CD8-positive, alpha-beta memory T cell (primary cell): Measurements from ENCODE around the gene MYLK4. TPM values are rescaled to one million over a fixed set of nuclear protein-coding genes. Genes with fewer than 3 reads are reported as not detected.

Experiments used
- CTCF ChIA-PET: fragments of 350-600 bp; sonication (Branson Sonifier 250); formaldehyde crosslinking; loops from one replicate; lab custom pipeline; 2021; ENCODE audit warnings: antibody characterized with exemption; lab: Charles Lee
- POLR2A ChIA-PET: fragments of 350-600 bp; sonication (Branson Sonifier 250); formaldehyde crosslinking; loops from one replicate; lab custom pipeline; 2021; ENCODE audit warnings: antibody characterized with exemption; lab: Charles Lee
- DNase-seq, 5 donors: peaks; one replicate each; pipeline versions ENCODE4 v3.0.0 to v3.0.0-alpha.2; 2020 to 2022; ENCODE audit warnings: mixed read lengths in 1 of 5
- H3K27ac ChIP-seq: one replicate; pipeline ENCODE4 v1.7.0; 2013; ENCODE audit warnings: low read depth, mild to moderate bottlenecking, low read length, moderate library complexity
- H3K27me3 ChIP-seq: 2 replicates; pipeline ENCODE4 v1.7.0; 2013; ENCODE audit warnings: low read length, mild to moderate bottlenecking; ENCODE audit not compliant: insufficient read depth, poor library complexity, severe bottlenecking
- H3K36me3 ChIP-seq: 2 replicates; pipeline ENCODE4 v1.7.0; 2013; ENCODE audit warnings: mild to moderate bottlenecking, low read length, moderate library complexity; ENCODE audit not compliant: insufficient read depth
- H3K4me1 ChIP-seq: 2 replicates; pipeline ENCODE4 v1.7.0; 2013; ENCODE audit warnings: mild to moderate bottlenecking, low read length, moderate library complexity; ENCODE audit not compliant: insufficient read depth
- H3K4me3 ChIP-seq: 2 replicates; pipeline ENCODE4 v1.7.0; 2013; ENCODE audit warnings: mild to moderate bottlenecking, low read length
- H3K9me3 ChIP-seq: 2 replicates; pipeline ENCODE4 v1.7.0; 2013; ENCODE audit warnings: mild to moderate bottlenecking, low read length
- H3K27ac Mint-ChIP-seq, 8 donors: one replicate each; pipeline ENCODE4 v1.8.0; 2020 to 2021; ENCODE audit warnings: mixed read lengths in 8 of 8, mild to moderate bottlenecking in 6 of 8, inconsistent platforms in 3 of 8, moderate library complexity in 3 of 8
- H3K27me3 Mint-ChIP-seq, 2 donors: one replicate each; pipeline ENCODE4 v1.8.0; 2020 to 2021; ENCODE audit warnings: mixed read lengths in 2 of 2, mild to moderate bottlenecking in 1 of 2, moderate library complexity in 1 of 2
- H3K36me3 Mint-ChIP-seq, 3 donors: one replicate each; pipeline ENCODE4 v1.8.0; 2020 to 2021; ENCODE audit warnings: mixed read lengths in 3 of 3, inconsistent platforms in 1 of 3, mild to moderate bottlenecking in 1 of 3
- H3K4me1 Mint-ChIP-seq, 3 donors: one replicate each; pipeline ENCODE4 v1.8.0; 2020 to 2021; ENCODE audit warnings: mixed read lengths in 3 of 3, inconsistent platforms in 1 of 3, mild to moderate bottlenecking in 1 of 3
- H3K4me3 Mint-ChIP-seq, 7 donors: one replicate each; pipeline ENCODE4 v1.8.0; 2020 to 2021; ENCODE audit warnings: mixed read lengths in 7 of 7, mild to moderate bottlenecking in 6 of 7, moderate library complexity in 4 of 7, inconsistent platforms in 2 of 7
- H3K9me3 Mint-ChIP-seq, 5 donors: one replicate each; pipeline ENCODE4 v1.8.0; 2020 to 2022; ENCODE audit warnings: mixed read lengths in 5 of 5, mild to moderate bottlenecking in 3 of 5, moderate library complexity in 2 of 5, inconsistent platforms in 1 of 5
- polyA plus RNA-seq: library from polyadenylated mRNA; unstranded; fragments of 300-500 nt; fragmentation: Illumina TruSeq; gene quantifications from one replicate; pipeline ENCODE4 v1.2.3, GENCODE V29; 2021
- total RNA-seq, 2 experiments: library from RNA; stranded (reverse); gene quantifications; one replicate each; pipeline ENCODE4 v1.2.3, GENCODE V29; 2021

MYLK4 gene
- total and polyA plus RNA-seq, 3 experiments from 2014 or later: 0.22 to 0.24 (median 0.24) TPM

- Mint-ChIP-seq H3K4me1 (no peaks in the 10 kb centered on the region), H3K27me3 (peaks cover 2 to 18% of the 10 kb centered on the region in 2 donors), H3K27ac (no peak overlapping the region), H3K4me3 (no peak overlapping the region), H3K9me3 (no peaks in the 10 kb centered on the region), H3K36me3 (no peaks in the 10 kb centered on the region)
- Histone ChIP-seq H3K4me3 (no peak overlapping the region), H3K27me3 (no peaks in the 10 kb centered on the region), H3K36me3 (no peaks in the 10 kb centered on the region), H3K27ac (no peak overlapping the region), H3K9me3 (no peaks in the 10 kb centered on the region), H3K4me1 (no peaks in the 10 kb centered on the region)
- POLR2A ChIA-PET: no interaction called here
- no peak for DNase-seq
- CTCF ChIA-PET: interaction anchor here (1.7 kb wide), 1 partner anchor 8 kb away, joined by 9 read pairs; no protein-coding TSS in a partner anchor
Measured at GRCh38 chr6:2626401-2626800, 124.3 kb downstream of the MYLK4 start.

GRCh38 chr6:2625581-2625980 is 125.1 kb downstream of the MYLK4 start:
- H3K27ac ChIP-seq: no peak overlapping the region
- H3K4me3 ChIP-seq: no peak overlapping the region
- Mint-ChIP-seq H3K27me3 (peaks cover 2 to 18% of the 10 kb centered on the region in 2 donors), H3K4me3 (no peak overlapping the region), H3K4me1 (no peaks in the 10 kb centered on the region), H3K9me3 (no peaks in the 10 kb centered on the region), H3K27ac (no peak overlapping the region), H3K36me3 (no peaks in the 10 kb centered on the region)
- H3K36me3 ChIP-seq: no peaks in the 10 kb centered on the region
- ChIA-PET POLR2A (no interaction called here), CTCF (interaction anchor here (1.7 kb wide), 1 partner anchor 9 kb away, joined by 9 read pairs; no protein-coding TSS in a partner anchor)
- H3K27me3 ChIP-seq: no peaks in the 10 kb centered on the region
- no peaks in the 10 kb centered on the region for H3K9me3 ChIP-seq
- H3K4me1 ChIP-seq: no peaks in the 10 kb centered on the region
- DNase-seq: no peak

GRCh38 chr6:2624177-2624576 is 126.5 kb downstream of the MYLK4 start:
- H3K4me3 Mint-ChIP-seq: no peak overlapping the region
- no peaks in the 10 kb centered on the region for H3K4me1 ChIP-seq
- no peaks in the 10 kb centered on the region for H3K27me3 ChIP-seq
- no peaks in the 10 kb centered on the region for H3K36me3 Mint-ChIP-seq
- no peaks in the 10 kb centered on the region for H3K4me1 Mint-ChIP-seq
- H3K4me3 ChIP-seq: no peak overlapping the region
- H3K9me3 ChIP-seq: no peaks in the 10 kb centered on the region
- no peak overlapping the region for H3K27ac Mint-ChIP-seq
- ChIA-PET POLR2A (no interaction called here), CTCF (interaction anchor here (2.7 kb wide), 1 partner anchor 10 kb away, joined by 11 read pairs; no protein-coding TSS in a partner anchor)
- no peak for DNase-seq
- H3K36me3 ChIP-seq: no peaks in the 10 kb centered on the region
- peaks cover 2 to 24% of the 10 kb centered on the region in 2 donors for H3K27me3 Mint-ChIP-seq
- no peaks in the 10 kb centered on the region for H3K9me3 Mint-ChIP-seq
- no peak overlapping the region for H3K27ac ChIP-seq

GRCh38 chr6:2623295-2623694 is 127.4 kb downstream of the MYLK4 start:
- H3K4me1 ChIP-seq: no peaks in the 10 kb centered on the region
- no peak overlapping the region for H3K27ac Mint-ChIP-seq
- peaks cover 2 to 31% of the 10 kb centered on the region in 2 donors for H3K27me3 Mint-ChIP-seq
- H3K9me3 ChIP-seq: no peaks in the 10 kb centered on the region
- no peaks in the 10 kb centered on the region for H3K36me3 Mint-ChIP-seq
- no peak overlapping the region for H3K27ac ChIP-seq
- POLR2A ChIA-PET: no interaction called here
- H3K4me3 ChIP-seq: no peak overlapping the region
- DNase-seq: no peak
- H3K4me1 Mint-ChIP-seq: no peaks in the 10 kb centered on the region
- no peak overlapping the region for H3K4me3 Mint-ChIP-seq
- H3K27me3 ChIP-seq: no peaks in the 10 kb centered on the region
- no peaks in the 10 kb centered on the region for H3K36me3 ChIP-seq
- H3K9me3 Mint-ChIP-seq: no peaks in the 10 kb centered on the region
- CTCF ChIA-PET: interaction anchor here (1.0 to 2.7 kb wide), 2 partner anchors 9 to 11 kb away, joined by 3 to 11 read pairs; no protein-coding TSS in a partner anchor

GRCh38 chr6:2622671-2623070 is 128.1 kb downstream of the MYLK4 start:
- H3K4me3 Mint-ChIP-seq: no peak overlapping the region
- no peaks in the 10 kb centered on the region for H3K9me3 Mint-ChIP-seq
- H3K27ac Mint-ChIP-seq: no peak overlapping the region
- H3K36me3 ChIP-seq: no peaks in the 10 kb centered on the region
- H3K4me1 Mint-ChIP-seq: no peaks in the 10 kb centered on the region
- CTCF ChIA-PET: interaction anchor here (1.0 to 2.7 kb wide), 2 partner anchors 9 to 12 kb away, joined by 3 to 11 read pairs; no protein-coding TSS in a partner anchor
- no peaks in the 10 kb centered on the region for H3K9me3 ChIP-seq
- DNase-seq: no peak
- H3K4me1 ChIP-seq: no peaks in the 10 kb centered on the region
- no peaks in the 10 kb centered on the region for H3K36me3 Mint-ChIP-seq
- no peak overlapping the region for H3K27ac ChIP-seq
- POLR2A ChIA-PET: no interaction called here
- peaks cover 3 to 37% of the 10 kb centered on the region in 2 donors for H3K27me3 Mint-ChIP-seq
- no peak overlapping the region for H3K4me3 ChIP-seq
- no peaks in the 10 kb centered on the region for H3K27me3 ChIP-seq

GRCh38 chr6:2619651-2620050 is 131.1 kb downstream of the MYLK4 start:
- no peaks in the 10 kb centered on the region for H3K36me3 ChIP-seq
- POLR2A ChIA-PET: no interaction called here
- no peaks in the 10 kb centered on the region for H3K4me1 ChIP-seq
- no peaks in the 10 kb centered on the region for H3K27me3 ChIP-seq
- no peak overlapping the region for H3K27ac ChIP-seq
- no peaks in the 10 kb centered on the region for H3K4me1 Mint-ChIP-seq
- no peak overlapping the region for H3K4me3 Mint-ChIP-seq
- H3K4me3 ChIP-seq: no peak overlapping the region
- H3K9me3 ChIP-seq: no peaks in the 10 kb centered on the region
- H3K36me3 Mint-ChIP-seq: no peaks in the 10 kb centered on the region
- peaks cover 3 to 51% of the 10 kb centered on the region in 2 donors for H3K27me3 Mint-ChIP-seq
- CTCF ChIA-PET: no interaction called here
- H3K27ac Mint-ChIP-seq: no peak overlapping the region
- no peak for DNase-seq
- no peaks in the 10 kb centered on the region for H3K9me3 Mint-ChIP-seq

- H3K36me3 ChIP-seq: no peaks in the 10 kb centered on the region
- Mint-ChIP-seq H3K9me3 (peaks cover 0 to 5% (median 0%) of the 10 kb centered on the region in 5 donors), H3K27ac (no peak overlapping the region), H3K4me3 (no peak overlapping the region), H3K27me3 (peaks cover 4 to 57% of the 10 kb centered on the region in 2 donors), H3K4me1 (no peaks in the 10 kb centered on the region), H3K36me3 (no peaks in the 10 kb centered on the region)
- H3K4me3 ChIP-seq: no peak overlapping the region
- no peak overlapping the region for H3K27ac ChIP-seq
- ChIA-PET POLR2A (no interaction called here), CTCF (no interaction called here)
- no peaks in the 10 kb centered on the region for H3K9me3 ChIP-seq
- no peaks in the 10 kb centered on the region for H3K27me3 ChIP-seq
- H3K4me1 ChIP-seq: no peaks in the 10 kb centered on the region
- DNase-seq: no peak
Measured at GRCh38 chr6:2617729-2618128, 133.0 kb downstream of the MYLK4 start.

GRCh38 chr6:2616811-2617210 is 133.9 kb downstream of the MYLK4 start:
- Histone ChIP-seq H3K9me3 (no peaks in the 10 kb centered on the region), H3K4me3 (no peak overlapping the region), H3K27me3 (no peaks in the 10 kb centered on the region), H3K4me1 (no peaks in the 10 kb centered on the region), H3K27ac (no peak overlapping the region), H3K36me3 (no peaks in the 10 kb centered on the region)
- peaks cover 5 to 54% of the 10 kb centered on the region in 2 donors for H3K27me3 Mint-ChIP-seq
- ChIA-PET POLR2A (no interaction called here), CTCF (no interaction called here)
- H3K27ac Mint-ChIP-seq: no peak overlapping the region
- no peaks in the 10 kb centered on the region for H3K36me3 Mint-ChIP-seq
- DNase-seq: no peak
- H3K4me1 Mint-ChIP-seq: no peaks in the 10 kb centered on the region
- H3K9me3 Mint-ChIP-seq: peaks cover 0 to 5% (median 0%) of the 10 kb centered on the region in 5 donors
- no peak overlapping the region for H3K4me3 Mint-ChIP-seq
